Sigmoid colon (tissue), 7 donors: Measurements from ENCODE around the gene SLC17A2. TPM values are rescaled to one million over a fixed set of nuclear protein-coding genes. Genes with fewer than 3 reads are reported as not detected.

Source experiments
- DNase-seq: peaks from one replicate; pipeline ENCODE4 v3.0.0-alpha.2; 2019
- H3K27ac ChIP-seq, 4 donors: fragments of 200-600 bp; sonication (generic); one replicate each; pipeline ENCODE4 v1.5.1; 2016 to 2019; ENCODE audit warnings: mild to moderate bottlenecking in 1 of 4
- H3K27me3 ChIP-seq, 3 donors: fragments of 200-600 bp; sonication (generic); one replicate each; pipeline ENCODE4 v1.5.1; 2019; ENCODE audit warnings: mild to moderate bottlenecking in 1 of 3
- H3K36me3 ChIP-seq, 4 donors: fragments of 200-600 bp; sonication (generic); one replicate each; pipeline ENCODE4 v1.5.1; 2016 to 2019
- H3K4me1 ChIP-seq, 4 donors: fragments of 200-600 bp; sonication (generic); one replicate each; pipeline ENCODE4 v1.5.1; 2017 to 2019
- H3K4me3 ChIP-seq, 4 donors: fragments of 200-600 bp; sonication (generic); one replicate each; pipeline ENCODE4 v1.5.1; 2017 to 2019; ENCODE audit warnings: mild to moderate bottlenecking in 2 of 4, moderate library complexity in 1 of 4
- H3K9me3 ChIP-seq, 4 donors: fragments of 200-600 bp in 3 of 4; sonication (generic) in 3 of 4; one replicate each; pipeline versions ENCODE4 v1.5.1 to v1.6.1; 2013 to 2019
- CTCF ChIP-seq, 4 experiments: fragments of 450-650 bp in 3 of 4; fragments of 200-600 bp in 1 of 4; IDR thresholded peaks; one replicate each; pipeline ENCODE4 v1.5.1; 2016 to 2019; ENCODE audit warnings: antibody characterized with exemption in 4 of 4, mild to moderate bottlenecking in 3 of 4, moderate library complexity in 2 of 4
- EP300 ChIP-seq, 4 donors: sonication (generic); formaldehyde crosslinking; IDR thresholded peaks; one replicate each; pipeline ENCODE4 v1.6.1; 2017; ENCODE audit warnings: antibody characterized with exemption in 4 of 4
- POLR2A ChIP-seq, 2 donors: fragments of 450-650 bp; IDR thresholded peaks; one replicate each; pipeline ENCODE4 v1.6.1; 2016; ENCODE audit warnings: antibody characterized with exemption in 2 of 2, mild to moderate bottlenecking in 2 of 2, moderate library complexity in 2 of 2
- POLR2AphosphoS5 ChIP-seq, 4 donors: sonication (generic); formaldehyde crosslinking; IDR thresholded peaks; one replicate each; pipeline ENCODE4 v1.6.1; 2017; ENCODE audit warnings: antibody characterized with exemption in 4 of 4
- WGBS, 2 donors: extraction: QIAGEN DNeasy Blood & Tissue Kit; methylation state at CpG; one replicate each; pipeline ENCODE4 v1.1.7; 2013; 5-methylcytosine and 5-hydroxymethylcytosine counted together
- intact Hi-C: fragments of 100-400 bp; cut with DNase I; formaldehyde crosslinking; loops from one replicate; pipeline ENCODE4 v1.15.1; 2023
- polyA plus RNA-seq, 3 donors: library from polyadenylated mRNA; stranded (reverse); fragments of 200-250 nt; gene quantifications; one replicate each; pipeline ENCODE4 v1.2.3, GENCODE V29; 2013
- total RNA-seq, 4 donors: library from RNA; depleted of rRNA; stranded (reverse); fragments of >200 nt; gene quantifications; one replicate each; pipeline ENCODE4 v1.1.0, GENCODE V29; 2016
- donor health status: healthy with polysubstance abuse.
- donor health status: Bipolar disorder and iron deficiency.
- donor health status: healthy.

SLC17A2 gene
- total and polyA plus RNA-seq, 7 donors = not detected

- Histone ChIP-seq H3K36me3 (peaks cover 37 to 94% (median 49%) of the 10 kb centered on the region in 4 donors), H3K27ac (peak overlapping the region; percentile 7 to 54 (median 31)), H3K27me3 (no peaks in the 10 kb centered on the region), H3K4me3 (no peak overlapping the region), H3K4me1 (peaks cover 0 to 41% (median 28%) of the 10 kb centered on the region in 4 donors), H3K9me3 (no peaks in the 10 kb centered on the region)
- WGBS, 2 donors = 90 to 97% methylated on average over 1 of the region's 1 CpG
- no peak for TF ChIP-seq EP300 (IDR thresholded peaks at IDR 0.05)
- TF ChIP-seq POLR2AphosphoS5 (IDR thresholded peaks at IDR 0.05) = peak in 1 of 4 donors; percentile 41
- intact Hi-C loops = no loop called here
- no peak for DNase-seq
Measured at GRCh38 chr6:25971187-25971821, 40.8 kb upstream of the SLC17A2 start.

- Histone ChIP-seq H3K4me1 (peaks cover 0 to 66% (median 50%) of the 10 kb centered on the region in 4 donors), H3K27ac (no peak overlapping the region), H3K4me3 (no peak overlapping the region), H3K9me3 (no peaks in the 10 kb centered on the region), H3K27me3 (no peaks in the 10 kb centered on the region), H3K36me3 (peaks cover 22 to 85% (median 34%) of the 10 kb centered on the region in 4 donors)
- intact Hi-C loops = no loop called here
- DNase-seq = no peak
- TF ChIP-seq CTCF (IDR thresholded peaks at IDR 0.05) = no peak
- no peak for TF ChIP-seq POLR2A (IDR thresholded peaks at IDR 0.05)
- no peak for TF ChIP-seq POLR2AphosphoS5 (IDR thresholded peaks at IDR 0.05)
- TF ChIP-seq EP300 (IDR thresholded peaks at IDR 0.05) = no peak
Measured at GRCh38 chr6:25968769-25969168, 38.3 kb upstream of the SLC17A2 start.

- H3K9me3 ChIP-seq = no peaks in the 10 kb centered on the region
- TF ChIP-seq EP300 (IDR thresholded peaks at IDR 0.05) (no peak), CTCF (IDR thresholded peaks at IDR 0.05) (no peak), POLR2A (IDR thresholded peaks at IDR 0.05) (no peak), POLR2AphosphoS5 (IDR thresholded peaks at IDR 0.05) (no peak)
- no peak for DNase-seq
- peaks cover 4 to 64% (median 15%) of the 10 kb centered on the region in 4 donors for H3K36me3 ChIP-seq
- WGBS, 2 donors = 93 to 96% methylated on average over 9 of the region's 9 CpGs
- H3K4me3 ChIP-seq = no peak overlapping the region
- H3K27ac ChIP-seq = no peak overlapping the region
- H3K27me3 ChIP-seq = no peaks in the 10 kb centered on the region
- intact Hi-C loops = no loop called here
- H3K4me1 ChIP-seq = peaks cover 0 to 77% (median 60%) of the 10 kb centered on the region in 4 donors
Measured at GRCh38 chr6:25966711-25967110, 36.2 kb upstream of the SLC17A2 start.

GRCh38 chr6:25965058-25965457, 34.6 kb upstream of the SLC17A2 start:
- 95 to 96% methylated on average over 4 of the region's 4 CpGs for WGBS, 2 donors
- peaks cover 0 to 68% (median 56%) of the 10 kb centered on the region in 4 donors for H3K4me1 ChIP-seq
- H3K36me3 ChIP-seq = peaks cover 4 to 49% (median 13%) of the 10 kb centered on the region in 4 donors
- intact Hi-C loops = no loop called here
- no peaks in the 10 kb centered on the region for H3K27me3 ChIP-seq
- TF ChIP-seq CTCF (IDR thresholded peaks at IDR 0.05) (no peak), POLR2AphosphoS5 (IDR thresholded peaks at IDR 0.05) (no peak), POLR2A (IDR thresholded peaks at IDR 0.05) (no peak), EP300 (IDR thresholded peaks at IDR 0.05) (no peak)
- no peak overlapping the region for H3K4me3 ChIP-seq
- H3K27ac ChIP-seq = no peak overlapping the region
- H3K9me3 ChIP-seq = no peaks in the 10 kb centered on the region
- DNase-seq = no peak

- TF ChIP-seq EP300 (IDR thresholded peaks at IDR 0.05) (no peak), CTCF (IDR thresholded peaks at IDR 0.05) (no peak), POLR2A (IDR thresholded peaks at IDR 0.05) (no peak), POLR2AphosphoS5 (IDR thresholded peaks at IDR 0.05) (no peak)
- DNase-seq = no peak
- H3K27me3 ChIP-seq = no peaks in the 10 kb centered on the region
- 2 to 4% methylated on average over 6 of the region's 6 CpGs for WGBS, 2 donors
- peak overlapping the region; percentile 56 to 62 (median 61) for H3K4me3 ChIP-seq
- peaks cover 0 to 64% (median 53%) of the 10 kb centered on the region in 4 donors for H3K4me1 ChIP-seq
- peak overlapping the region; percentile 86 to 91 (median 86) for H3K27ac ChIP-seq
- intact Hi-C loops = loop anchor here (2.0 to 5.0 kb wide), 2 partner anchors 29 to 1241 kb away; no protein-coding TSS in a partner anchor
- peaks cover 0 to 34% (median 13%) of the 10 kb centered on the region in 4 donors for H3K36me3 ChIP-seq
- H3K9me3 ChIP-seq = no peaks in the 10 kb centered on the region
Measured at GRCh38 chr6:25963426-25964123, 33.1 kb upstream of the SLC17A2 start.
